ENCODE results near the gene LY6G6F.

GRCh38 chr6:31730631-31731086 lies 24.0 kb downstream of the LY6G6F start:
- TF ChIP-seq REST (IDR thresholded peaks at IDR 0.05; ENCODE audit: insufficient read depth in 1 of 2, low read depth in 2 of 2, low read length in 2 of 2), result no peak
- TF ChIP-seq POLR2AphosphoS5 (IDR thresholded peaks at IDR 0.05; ENCODE audit: low read depth, low read length), result no peak
- TF ChIP-seq TAF1 (IDR thresholded peaks at IDR 0.05; ENCODE audit: borderline replicate concordance, insufficient read depth, low read length), result no peak
- TF ChIP-seq SIN3A (IDR thresholded peaks at IDR 0.05; ENCODE audit: borderline replicate concordance, insufficient read depth, low read length), result no peak
